Hepatocyte (in vitro differentiated cells): Measurements from ENCODE around the gene EPHB2. TPM values are rescaled to one million over a fixed set of nuclear protein-coding genes. Genes with fewer than 3 reads are reported as not detected.

Experiments
- DNase-seq: peaks from one replicate; pipeline ENCODE4 v3.0.0-alpha.2; 2016; ENCODE audit warnings: low spot score
- H2AFZ ChIP-seq: fragments of 200-600 bp; sonication (generic); 2 replicates; pipeline ENCODE4 v1.6.0; 2016; ENCODE audit warnings: antibody characterized with exemption, mild to moderate bottlenecking
- H3K27ac ChIP-seq: fragments of 200-600 bp; sonication (generic); 2 replicates; pipeline ENCODE4 v1.5.1; 2016; ENCODE audit warnings: mild to moderate bottlenecking
- H3K27me3 ChIP-seq: fragments of 200-600 bp; sonication (generic); 2 replicates; pipeline ENCODE4 v1.6.1; 2016
- H3K36me3 ChIP-seq: fragments of 200-600 bp; sonication (generic); replicated peaks from 2 replicates; pipeline ENCODE4 v1.5.1; 2016; ENCODE audit warnings: low read depth; ENCODE audit not compliant: insufficient read depth
- H3K4me1 ChIP-seq: fragments of 200-600 bp; sonication (generic); 2 replicates; pipeline ENCODE4 v1.5.1; 2016; ENCODE audit warnings: mild to moderate bottlenecking, moderate library complexity; ENCODE audit not compliant: insufficient read depth
- H3K4me2 ChIP-seq: fragments of 200-600 bp; sonication (generic); 2 replicates; pipeline ENCODE4 v1.6.0; 2016
- H3K4me3 ChIP-seq: fragments of 200-600 bp; sonication (generic); 2 replicates; pipeline ENCODE4 v1.5.1; 2016; ENCODE audit warnings: mild to moderate bottlenecking
- H3K79me2 ChIP-seq: fragments of 200-600 bp; sonication (generic); 2 replicates; pipeline ENCODE4 v1.6.0; 2017; ENCODE audit warnings: mild to moderate bottlenecking
- H3K9me2 ChIP-seq: fragments of 200-600 bp; sonication (generic); replicated peaks from 2 replicates; pipeline ENCODE4 v1.6.0; 2017; ENCODE audit warnings: mild to moderate bottlenecking; ENCODE audit not compliant: insufficient read depth
- H3K9me3 ChIP-seq: fragments of 200-600 bp; sonication (generic); 2 replicates; pipeline ENCODE4 v1.5.1; 2016; ENCODE audit warnings: low read depth, mild to moderate bottlenecking
- H4K20me1 ChIP-seq: fragments of 200-600 bp; sonication (generic); 2 replicates; pipeline ENCODE4 v1.6.0; 2016; ENCODE audit warnings: mild to moderate bottlenecking; ENCODE audit not compliant: insufficient read depth, poor library complexity, severe bottlenecking
- CTCF ChIP-seq: fragments of 200-600 bp; sonication (generic); IDR thresholded peaks from 2 replicates; pipeline ENCODE4 v1.5.1; 2016; ENCODE audit warnings: antibody characterized with exemption, mild to moderate bottlenecking; ENCODE audit not compliant: poor library complexity
- EZH2 ChIP-seq: fragments of 200-600 bp; sonication (generic); IDR thresholded peaks from 2 replicates; pipeline ENCODE4 v1.6.1; 2016; ENCODE audit warnings: antibody characterized with exemption, mild to moderate bottlenecking, borderline replicate concordance
- EZH2phosphoT487 ChIP-seq: fragments of 200-600 bp; sonication (generic); IDR thresholded peaks from one replicate; pipeline ENCODE4 v1.6.1; 2018; ENCODE audit warnings: antibody characterized with exemption, mild to moderate bottlenecking, low read depth, moderate library complexity; ENCODE audit not compliant: unreplicated experiment, severe bottlenecking
- WGBS: methylation state at CpG from one replicate; pipeline ENCODE4 v1.1.6; 2016; ENCODE audit warnings: low lambda C conversion rate; ENCODE audit errors: missing lambda C conversion rate; 5-methylcytosine and 5-hydroxymethylcytosine counted together
- polyA plus RNA-seq: library from polyadenylated mRNA; unstranded; fragments of >200 nt; fragmentation: Nextera tagmentation; extraction: Ambion mirVana; gene quantifications from 2 replicates; pipeline ENCODE4 v1.2.1, GENCODE V29; 2016
- total RNA-seq: library from RNA; depleted of rRNA; stranded (reverse); fragments of >200 nt; gene quantifications from 2 replicates; pipeline ENCODE4 v1.2.3, GENCODE V29; 2014

The EPHB2 gene
- total and polyA plus RNA-seq, 2 experiments from 2014 or later: 17.2 to 18.3 TPM

GRCh38 chr1:22830041-22830566 lies 119.5 kb downstream of the EPHB2 start:
- Histone ChIP-seq H3K79me2 (no peaks in the 10 kb centered on the region), H3K27me3 (no peaks in the 10 kb centered on the region), H3K36me3 (no peaks in the 10 kb centered on the region), H3K27ac (peak overlapping the region; percentile 84), H3K4me3 (no peak overlapping the region), H2AFZ (no peak overlapping the region), H3K4me2 (no peak overlapping the region), H3K9me3 (no peaks in the 10 kb centered on the region), H3K9me2 (no peaks in the 10 kb centered on the region), H3K4me1 (peaks cover 51% of the 10 kb centered on the region), H4K20me1 (no peaks in the 10 kb centered on the region)
- TF ChIP-seq EZH2 (no peak), EZH2phosphoT487 (no peak), CTCF (no peak)
- 82% methylated on average over 6 of the region's 6 CpGs for WGBS
- DNase-seq: no peak

GRCh38 chr1:22830757-22831340 lies 120.2 kb downstream of the EPHB2 start:
- no peak for TF ChIP-seq EZH2phosphoT487
- TF ChIP-seq EZH2: no peak
- TF ChIP-seq CTCF: no peak
- DNase-seq: no peak
- Histone ChIP-seq H3K36me3 (no peaks in the 10 kb centered on the region), H4K20me1 (no peaks in the 10 kb centered on the region), H3K9me2 (no peaks in the 10 kb centered on the region), H3K4me1 (peaks cover 45% of the 10 kb centered on the region), H3K4me3 (no peak overlapping the region), H3K27ac (no peak overlapping the region), H3K9me3 (no peaks in the 10 kb centered on the region), H3K27me3 (no peaks in the 10 kb centered on the region), H3K4me2 (no peak overlapping the region), H3K79me2 (no peaks in the 10 kb centered on the region), H2AFZ (no peak overlapping the region)
- 88% methylated on average over 7 of the region's 7 CpGs for WGBS

- Histone ChIP-seq H3K4me2 (no peak overlapping the region), H3K27me3 (no peaks in the 10 kb centered on the region), H2AFZ (no peak overlapping the region), H3K36me3 (no peaks in the 10 kb centered on the region), H4K20me1 (no peaks in the 10 kb centered on the region), H3K4me3 (no peak overlapping the region), H3K4me1 (peaks cover 41% of the 10 kb centered on the region), H3K79me2 (no peaks in the 10 kb centered on the region), H3K27ac (no peak overlapping the region), H3K9me2 (no peaks in the 10 kb centered on the region), H3K9me3 (no peaks in the 10 kb centered on the region)
- TF ChIP-seq CTCF: no peak
- TF ChIP-seq EZH2: no peak
- TF ChIP-seq EZH2phosphoT487: no peak
- DNase-seq: peak; percentile 58
- WGBS: 80% methylated on average over 6 of the region's 6 CpGs
These were observed 121.2 kb downstream of the EPHB2 start for GRCh38 chr1:22831729-22832413.
